Body of pancreas (tissue), 4 donors: Measurements from ENCODE around the gene RPRD1B.

Experiments
- CTCF ChIP-seq, 7 experiments: fragments of 450-650 bp in 4 of 7; fragments of 200-600 bp in 3 of 7; sonication (generic) in 3 of 7; IDR thresholded peaks; one replicate each; pipeline ENCODE4 v1.5.1; 2016 to 2019; ENCODE audit warnings: antibody characterized with exemption in 7 of 7
- POLR2A ChIP-seq, 3 donors: fragments of 450-650 bp; IDR thresholded peaks; one replicate each; pipeline ENCODE4 v1.6.1; 2016; ENCODE audit warnings: antibody characterized with exemption in 3 of 3, mild to moderate bottlenecking in 2 of 3

- TF ChIP-seq CTCF (IDR thresholded peaks at IDR 0.05) (no peak), POLR2A (IDR thresholded peaks at IDR 0.05) (no peak)
Measured at GRCh38 chr20:38018385-38018784, 15.2 kb upstream of the RPRD1B start.
